ENCODE results near the gene CTSA.
"Not testable (repeated sequence)": the region's sequence is repeated elsewhere in the genome, so short reads cannot be mapped to it uniquely, and the experiment has no call there.

- not testable (repeated sequence) for TF ChIP-seq CTCF, POLR2A (IDR thresholded peaks at IDR 0.05)
Observed at GRCh38 chr20:45901332-45901731, 10.2 kb downstream of the CTSA start.

All from ovary (tissue), 3 donors.